Loucy (cell line): ENCODE data around the gene WDR4.

Experiments
- H2AFZ ChIP-seq: fragments of 200-600 bp; sonication (generic); 2 replicates; pipeline ENCODE4 v1.6.0; 2016; ENCODE audit warnings: antibody characterized with exemption, mild to moderate bottlenecking, low read length, moderate library complexity
- H3F3A ChIP-seq: fragments of 200-600 bp; 2 replicates; pipeline ENCODE4 v1.6.0; 2016; ENCODE audit warnings: antibody characterized with exemption, low read depth, mild to moderate bottlenecking
- H3K27me3 ChIP-seq: fragments of 200-600 bp; sonication (generic); 2 replicates; pipeline ENCODE4 v1.6.1; 2014; ENCODE audit warnings: low read length, mild to moderate bottlenecking; ENCODE audit not compliant: insufficient read depth, poor library complexity, severe bottlenecking
- H3K36me3 ChIP-seq: fragments of 200-600 bp; sonication (generic); 2 replicates; pipeline ENCODE4 v1.6.1; 2016; ENCODE audit warnings: low read length; ENCODE audit not compliant: insufficient read depth
- H3K4me1 ChIP-seq: fragments of 200-600 bp; sonication (generic); 2 replicates; pipeline ENCODE4 v1.5.1; 2014; ENCODE audit warnings: low read length, mild to moderate bottlenecking; ENCODE audit not compliant: insufficient read depth, poor library complexity, severe bottlenecking
- H3K4me2 ChIP-seq: fragments of 200-600 bp; sonication (generic); 2 replicates; pipeline ENCODE4 v1.6.0; 2014; ENCODE audit warnings: antibody characterized with exemption, low read length, low read depth, mild to moderate bottlenecking; ENCODE audit not compliant: poor library complexity, severe bottlenecking
- H3K4me3 ChIP-seq: fragments of 200-600 bp; sonication (generic); 2 replicates; pipeline ENCODE4 v1.5.1; 2014; ENCODE audit warnings: low read length, mild to moderate bottlenecking, mixed read lengths; ENCODE audit not compliant: poor library complexity, severe bottlenecking
- H3K79me2 ChIP-seq: fragments of 200-600 bp; sonication (generic); 2 replicates; pipeline ENCODE4 v1.6.1; 2014; ENCODE audit warnings: low read length; ENCODE audit not compliant: insufficient read depth
- H3K9ac ChIP-seq: fragments of 200-600 bp; sonication (generic); 2 replicates; pipeline ENCODE4 v1.6.0; 2014; ENCODE audit warnings: mild to moderate bottlenecking, low read depth, low read length, moderate library complexity; ENCODE audit not compliant: poor library complexity, severe bottlenecking
- H3K9me2 ChIP-seq: fragments of 200-600 bp; sonication (generic); replicated peaks from 2 replicates; pipeline ENCODE4 v1.6.1; 2016; ENCODE audit warnings: low read depth, low read length, mixed read lengths
- H3K9me3 ChIP-seq: fragments of 200-600 bp; sonication (generic); 2 replicates; pipeline ENCODE4 v1.6.1; 2014; ENCODE audit warnings: mild to moderate bottlenecking, antibody characterized with exemption, low read length, low read depth; ENCODE audit not compliant: insufficient read depth
- H4K20me1 ChIP-seq: fragments of 200-600 bp; sonication (generic); 2 replicates; pipeline ENCODE4 v1.6.0; 2014; ENCODE audit warnings: antibody characterized with exemption, low read length, mild to moderate bottlenecking; ENCODE audit not compliant: insufficient read depth, poor library complexity, severe bottlenecking
- EZH2phosphoT487 ChIP-seq: fragments of 200-600 bp; IDR thresholded peaks from 2 replicates; pipeline ENCODE4 v1.6.1; 2018; ENCODE audit warnings: antibody characterized with exemption, mild to moderate bottlenecking, moderate library complexity, borderline replicate concordance
- TF ChIP-seq, protein P1 (sequence below): fragments of 200-600 bp; sonication (generic); conservative IDR thresholded peaks from 2 replicates; pipeline ENCODE4 v1.5.1; 2014; ENCODE audit warnings: mild to moderate bottlenecking, antibody characterized with exemption, low read length

The WDR4 gene

DNA sequence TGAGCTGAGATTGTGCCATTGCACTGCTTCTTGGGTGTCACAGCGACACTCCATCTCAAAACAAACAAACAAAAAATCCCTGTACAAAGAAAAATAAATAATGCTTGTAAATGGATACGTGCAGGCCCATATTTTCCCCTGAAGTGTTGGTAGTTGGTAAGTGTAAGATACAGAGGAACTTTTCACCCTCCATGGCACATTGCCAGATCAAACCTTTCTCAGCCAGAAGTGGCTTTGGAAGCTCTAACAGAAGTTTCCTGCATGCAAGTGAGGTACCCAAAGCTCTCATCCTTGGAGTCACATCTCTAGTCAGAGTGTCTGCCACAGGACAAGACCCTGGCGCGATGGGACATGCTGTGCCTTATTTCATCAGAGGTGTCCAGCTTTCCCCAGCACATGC, 21.1 kb upstream of the WDR4 start:
- H3K4me1 ChIP-seq, result no peaks in the 10 kb centered on the region
- peaks cover 20% of the 10 kb centered on the region; the same call in 1 of the 2 replicates for H3K36me3 ChIP-seq

DNA sequence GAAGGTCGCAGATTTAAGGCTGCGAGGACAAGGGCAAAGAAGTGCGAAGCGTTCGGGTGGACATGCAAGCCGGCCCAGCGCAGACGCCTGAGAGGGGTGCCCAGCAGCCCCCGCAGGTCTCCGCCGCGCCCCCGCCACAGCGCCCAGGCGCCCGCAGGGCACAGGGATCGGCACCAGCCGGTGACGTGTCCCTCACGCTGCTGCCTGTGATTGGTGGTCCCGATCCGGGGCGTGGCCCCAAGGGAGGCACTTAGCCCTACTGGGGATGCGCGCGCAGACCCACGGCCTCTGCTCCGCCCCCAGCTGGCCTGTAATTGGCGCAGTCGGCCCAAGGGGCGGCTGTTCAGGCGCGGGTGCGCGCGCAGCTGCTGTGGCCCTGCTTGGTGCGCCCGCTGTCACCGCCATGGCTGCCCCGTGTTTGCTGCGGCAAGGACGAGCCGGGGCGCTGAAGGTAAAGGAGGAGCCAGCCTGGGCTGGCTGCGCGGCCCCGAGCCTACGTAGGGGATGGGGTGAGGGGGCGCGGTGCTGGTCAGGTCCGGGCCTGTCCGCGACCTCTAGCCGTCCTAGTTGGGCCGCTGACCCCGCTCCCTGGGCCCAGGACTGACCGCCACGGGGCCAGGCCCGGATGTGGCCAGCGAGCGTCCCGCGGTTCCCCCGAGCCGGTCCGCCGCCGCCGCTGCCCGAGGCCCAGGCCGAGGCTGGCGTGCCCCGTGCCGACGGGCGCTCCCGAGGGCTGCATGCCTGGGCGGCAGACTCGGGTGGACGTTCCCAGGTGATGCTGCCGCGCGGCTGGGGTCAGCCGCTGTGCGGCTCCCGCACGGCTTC, 13.8 kb upstream of the WDR4 start, which contains the start of gene NDUFV3:
Gene NDUFV3 (plus strand): TSS at position 379 of the 825 bp plus-strand sequence. CDS start 25 bp downstream, at position 404.
- peak within 1 kb of the TSS; percentile 90 for H3K9ac ChIP-seq
- peak within 1 kb of the TSS; percentile 91 for H3K4me2 ChIP-seq
- no peaks in the 10 kb centered on the region for H3F3A ChIP-seq
- peak within 1 kb of the TSS; percentile 87 for H2AFZ ChIP-seq
- no peak for TF ChIP-seq EZH2phosphoT487
- TF ChIP-seq, protein P1, sequence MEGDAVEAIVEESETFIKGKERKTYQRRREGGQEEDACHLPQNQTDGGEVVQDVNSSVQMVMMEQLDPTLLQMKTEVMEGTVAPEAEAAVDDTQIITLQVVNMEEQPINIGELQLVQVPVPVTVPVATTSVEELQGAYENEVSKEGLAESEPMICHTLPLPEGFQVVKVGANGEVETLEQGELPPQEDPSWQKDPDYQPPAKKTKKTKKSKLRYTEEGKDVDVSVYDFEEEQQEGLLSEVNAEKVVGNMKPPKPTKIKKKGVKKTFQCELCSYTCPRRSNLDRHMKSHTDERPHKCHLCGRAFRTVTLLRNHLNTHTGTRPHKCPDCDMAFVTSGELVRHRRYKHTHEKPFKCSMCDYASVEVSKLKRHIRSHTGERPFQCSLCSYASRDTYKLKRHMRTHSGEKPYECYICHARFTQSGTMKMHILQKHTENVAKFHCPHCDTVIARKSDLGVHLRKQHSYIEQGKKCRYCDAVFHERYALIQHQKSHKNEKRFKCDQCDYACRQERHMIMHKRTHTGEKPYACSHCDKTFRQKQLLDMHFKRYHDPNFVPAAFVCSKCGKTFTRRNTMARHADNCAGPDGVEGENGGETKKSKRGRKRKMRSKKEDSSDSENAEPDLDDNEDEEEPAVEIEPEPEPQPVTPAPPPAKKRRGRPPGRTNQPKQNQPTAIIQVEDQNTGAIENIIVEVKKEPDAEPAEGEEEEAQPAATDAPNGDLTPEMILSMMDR, result no peak
- H3K9me2 ChIP-seq, result no peaks in the 10 kb centered on the region
- no peaks in the 10 kb centered on the region for H3K27me3 ChIP-seq
- H3K79me2 ChIP-seq, result peaks cover 28% of the 10 kb centered on the region
- peaks cover 6% of the 10 kb centered on the region for H4K20me1 ChIP-seq
- peak within 1 kb of the TSS; percentile 85 for H3K4me3 ChIP-seq
- no peaks in the 10 kb centered on the region for H3K36me3 ChIP-seq
- no peaks in the 10 kb centered on the region for H3K9me3 ChIP-seq
- H3K4me1 ChIP-seq, result peaks cover 27% of the 10 kb centered on the region

More for the DNA sequence above, 21.1 kb upstream of the WDR4 start:
- Histone ChIP-seq H3K9me3 (no peaks in the 10 kb centered on the region), H3K79me2 (0 out of 2 replicates have a peak, but pooled peaks cover 3% of the 10 kb centered on the region), H3F3A (no peaks in the 10 kb centered on the region), H4K20me1 (no peaks in the 10 kb centered on the region), H3K9ac (no peak overlapping the region), H3K9me2 (no peaks in the 10 kb centered on the region), H3K4me3 (no peak overlapping the region), H3K27me3 (no peaks in the 10 kb centered on the region), H3K4me2 (no peak overlapping the region), H2AFZ (no peak overlapping the region)
- TF ChIP-seq, protein P1, result no peak
- no peak for TF ChIP-seq EZH2phosphoT487

DNA sequence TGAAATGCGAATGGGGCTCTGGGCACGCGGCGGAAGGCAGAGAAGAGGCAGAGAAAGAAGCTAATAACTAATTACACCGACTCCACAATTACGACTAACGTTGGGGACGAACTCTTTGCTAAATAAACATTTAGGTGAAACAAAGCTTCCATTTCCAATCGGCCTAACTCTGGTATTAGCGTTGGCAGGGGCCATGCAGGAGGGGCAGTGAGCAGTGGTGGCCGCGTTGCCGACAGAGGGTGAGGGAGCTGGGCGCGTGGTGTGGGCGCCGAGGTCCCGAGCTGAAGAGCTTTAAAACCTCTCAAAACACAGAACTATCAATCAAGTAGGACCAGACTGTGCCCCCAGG, 13.2 kb upstream of the WDR4 start:
- Histone ChIP-seq H3K4me1 (peaks cover 27% of the 10 kb centered on the region), H3K79me2 (peaks cover 28% of the 10 kb centered on the region), H3F3A (no peaks in the 10 kb centered on the region), H3K9ac (peak overlapping the region; percentile 76), H4K20me1 (peaks cover 6% of the 10 kb centered on the region), H3K27me3 (no peaks in the 10 kb centered on the region), H3K36me3 (no peaks in the 10 kb centered on the region), H2AFZ (peak overlapping the region; percentile 87), H3K9me3 (no peaks in the 10 kb centered on the region), H3K4me2 (peak overlapping the region; percentile 91), H3K4me3 (peak overlapping the region; percentile 85), H3K9me2 (no peaks in the 10 kb centered on the region)
- TF ChIP-seq, protein P1, result no peak
- TF ChIP-seq EZH2phosphoT487, result no peak
